Breast epithelium (tissue), 3 donors: ENCODE measurements around the gene XIRP2.

Experiments
- POLR2A ChIP-seq: fragments of 450-650 bp; IDR thresholded peaks from one replicate; pipeline ENCODE4 v1.6.1; 2016; ENCODE audit warnings: antibody characterized with exemption, mild to moderate bottlenecking, moderate library complexity
- POLR2AphosphoS5 ChIP-seq, 3 donors: sonication (generic); formaldehyde crosslinking; IDR thresholded peaks; one replicate each; pipeline ENCODE4 v1.6.1; 2017; ENCODE audit warnings: antibody characterized with exemption in 3 of 3
- TF ChIP-seq, protein P1 (sequence below), 3 donors: fragments of 450-650 bp; IDR thresholded peaks; one replicate each; pipeline ENCODE4 v1.5.1; 2016 to 2017; ENCODE audit warnings: antibody characterized with exemption in 3 of 3, mild to moderate bottlenecking in 3 of 3, moderate library complexity in 3 of 3

DNA sequence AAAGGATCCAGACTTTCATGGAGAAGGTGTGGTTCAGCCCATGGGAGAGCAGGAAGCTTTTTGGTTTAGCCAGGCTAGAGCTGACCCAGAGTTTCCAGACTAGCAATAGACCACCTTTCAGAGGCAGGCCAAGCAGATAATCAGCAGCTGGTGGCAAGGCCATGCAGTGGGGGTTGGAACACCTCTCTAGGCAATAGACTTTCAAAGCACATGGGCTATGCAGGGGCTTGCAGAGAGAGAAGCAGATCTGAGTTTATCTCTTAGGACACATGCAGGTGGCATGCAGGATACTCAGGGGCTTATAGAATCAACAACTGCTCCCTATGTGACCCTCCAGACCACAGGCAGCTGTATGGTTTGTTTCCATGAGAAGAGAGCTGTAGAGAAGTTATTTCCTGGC lies 9.4 kb downstream of the XIRP2 start:
- TF ChIP-seq, protein P1, sequence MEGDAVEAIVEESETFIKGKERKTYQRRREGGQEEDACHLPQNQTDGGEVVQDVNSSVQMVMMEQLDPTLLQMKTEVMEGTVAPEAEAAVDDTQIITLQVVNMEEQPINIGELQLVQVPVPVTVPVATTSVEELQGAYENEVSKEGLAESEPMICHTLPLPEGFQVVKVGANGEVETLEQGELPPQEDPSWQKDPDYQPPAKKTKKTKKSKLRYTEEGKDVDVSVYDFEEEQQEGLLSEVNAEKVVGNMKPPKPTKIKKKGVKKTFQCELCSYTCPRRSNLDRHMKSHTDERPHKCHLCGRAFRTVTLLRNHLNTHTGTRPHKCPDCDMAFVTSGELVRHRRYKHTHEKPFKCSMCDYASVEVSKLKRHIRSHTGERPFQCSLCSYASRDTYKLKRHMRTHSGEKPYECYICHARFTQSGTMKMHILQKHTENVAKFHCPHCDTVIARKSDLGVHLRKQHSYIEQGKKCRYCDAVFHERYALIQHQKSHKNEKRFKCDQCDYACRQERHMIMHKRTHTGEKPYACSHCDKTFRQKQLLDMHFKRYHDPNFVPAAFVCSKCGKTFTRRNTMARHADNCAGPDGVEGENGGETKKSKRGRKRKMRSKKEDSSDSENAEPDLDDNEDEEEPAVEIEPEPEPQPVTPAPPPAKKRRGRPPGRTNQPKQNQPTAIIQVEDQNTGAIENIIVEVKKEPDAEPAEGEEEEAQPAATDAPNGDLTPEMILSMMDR (IDR thresholded peaks at IDR 0.05), result no peak
- TF ChIP-seq POLR2A (no peak), POLR2AphosphoS5 (IDR thresholded peaks at IDR 0.05) (no peak)
